Mammary epithelial cell (primary cell): ENCODE results near the gene TSSK3.
A peak's percentile ranks its signal among the peaks of the same experiment; 100 is the strongest.

Experiments
- EZH2 ChIP-seq: IDR thresholded peaks from 2 replicates; pipeline ENCODE4 v1.6.1; 2012; ENCODE audit warnings: low read length, inconsistent platforms, borderline replicate concordance
- TF ChIP-seq, protein P1 (sequence below), 2 donors: IDR thresholded peaks in 1 of 2; conservative IDR thresholded peaks in 1 of 2; 2 replicates each; pipeline ENCODE4 v1.5.1; 2011 to 2012; ENCODE audit warnings: inconsistent platforms in 2 of 2, low read length in 2 of 2, mild to moderate bottlenecking in 2 of 2, control low read depth in 1 of 2, low read depth in 1 of 2; ENCODE audit not compliant: insufficient read depth in 1 of 2; ENCODE audit errors: extremely low read depth in 1 of 2

DNA sequence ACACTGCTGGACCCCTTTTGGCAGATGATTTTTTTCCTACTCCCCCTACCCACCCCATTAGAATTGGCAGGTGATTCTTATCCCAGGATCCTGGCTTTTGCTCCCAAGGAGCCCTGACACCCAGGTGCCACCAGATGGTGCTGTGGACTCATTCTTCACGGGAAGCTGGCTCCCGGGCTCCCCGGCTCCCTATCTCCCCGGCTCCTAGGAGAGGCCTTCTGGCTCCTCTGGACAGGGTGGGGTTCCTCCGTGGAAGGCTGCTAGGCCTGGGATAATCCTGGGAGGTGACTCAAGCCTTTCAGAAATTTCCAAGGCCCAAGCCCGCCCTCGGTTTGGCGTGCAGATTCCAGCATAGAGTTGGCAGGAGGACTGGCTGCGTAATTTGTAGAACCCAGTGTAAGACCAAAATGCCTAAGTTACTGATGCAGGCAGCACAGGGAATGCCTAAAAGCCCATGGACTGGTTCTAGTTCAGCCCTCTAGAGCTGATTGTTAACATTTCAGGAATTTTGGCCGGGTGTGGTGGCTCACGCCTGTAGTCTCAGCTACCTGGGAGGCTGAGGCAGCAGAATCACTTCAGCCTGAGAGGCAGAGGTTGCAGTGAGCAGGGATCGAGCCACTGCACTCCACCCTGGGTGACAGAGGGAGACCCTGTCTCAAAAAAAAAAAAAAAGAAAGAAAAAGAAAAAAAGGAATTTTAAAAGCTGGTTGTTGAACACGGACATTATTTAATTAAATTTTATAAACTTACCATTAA, 38.7 kb downstream of the TSSK3 start:
- no peak for TF ChIP-seq EZH2
- TF ChIP-seq, protein P1, sequence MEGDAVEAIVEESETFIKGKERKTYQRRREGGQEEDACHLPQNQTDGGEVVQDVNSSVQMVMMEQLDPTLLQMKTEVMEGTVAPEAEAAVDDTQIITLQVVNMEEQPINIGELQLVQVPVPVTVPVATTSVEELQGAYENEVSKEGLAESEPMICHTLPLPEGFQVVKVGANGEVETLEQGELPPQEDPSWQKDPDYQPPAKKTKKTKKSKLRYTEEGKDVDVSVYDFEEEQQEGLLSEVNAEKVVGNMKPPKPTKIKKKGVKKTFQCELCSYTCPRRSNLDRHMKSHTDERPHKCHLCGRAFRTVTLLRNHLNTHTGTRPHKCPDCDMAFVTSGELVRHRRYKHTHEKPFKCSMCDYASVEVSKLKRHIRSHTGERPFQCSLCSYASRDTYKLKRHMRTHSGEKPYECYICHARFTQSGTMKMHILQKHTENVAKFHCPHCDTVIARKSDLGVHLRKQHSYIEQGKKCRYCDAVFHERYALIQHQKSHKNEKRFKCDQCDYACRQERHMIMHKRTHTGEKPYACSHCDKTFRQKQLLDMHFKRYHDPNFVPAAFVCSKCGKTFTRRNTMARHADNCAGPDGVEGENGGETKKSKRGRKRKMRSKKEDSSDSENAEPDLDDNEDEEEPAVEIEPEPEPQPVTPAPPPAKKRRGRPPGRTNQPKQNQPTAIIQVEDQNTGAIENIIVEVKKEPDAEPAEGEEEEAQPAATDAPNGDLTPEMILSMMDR (conservative IDR thresholded peaks at IDR 0.05 in 1 of 2, IDR thresholded peaks at IDR 0.05 in 1 of 2; ENCODE audit: extremely low read depth in 1 of 2, insufficient read depth in 1 of 2, low read depth in 1 of 2, low read length in 2 of 2), result peak; percentile 94 to 95
